Measurements from ENCODE around the gene RASSF8. TPM values are rescaled to one million over a fixed set of nuclear protein-coding genes. Genes with fewer than 3 reads are reported as not detected.

The RASSF8 gene
- total RNA-seq, 1 donor from 2014 or later: 85.7 TPM

- ATAC-seq (no peak), DNase-seq (no peak)
- no peaks in the 10 kb centered on the region for H3K36me3 ChIP-seq
- H3K27ac ChIP-seq: no peak overlapping the region
- TF ChIP-seq CTCF (IDR thresholded peaks at IDR 0.05): no peak
- peaks cover 21% of the 10 kb centered on the region for H3K4me1 ChIP-seq
- intact Hi-C loops (cut with DNase I): no loop called here
- no peak overlapping the region for H3K4me3 ChIP-seq
- H3K9me3 ChIP-seq: no peaks in the 10 kb centered on the region
- H3K27me3 ChIP-seq: peaks cover 50% of the 10 kb centered on the region
Observed at GRCh38 chr12:26128168-26128567, 169.7 kb downstream of the RASSF8 start.

Other genes starting within 250 kb of the RASSF8 start
- gene BHLHE41, start 166.4 kb downstream of the RASSF8 start, total RNA-seq: 104 TPM
- 15.6 TPM for gene SSPN, start 236.9 kb downstream of the RASSF8 start, total RNA-seq